ENCODE data around the gene DCC. TPM values are rescaled to one million over a fixed set of nuclear protein-coding genes. Genes with fewer than 3 reads are reported as not detected.

DCC gene
- total RNA-seq, 1 experiment from 2014 or later: not detected

DNA sequence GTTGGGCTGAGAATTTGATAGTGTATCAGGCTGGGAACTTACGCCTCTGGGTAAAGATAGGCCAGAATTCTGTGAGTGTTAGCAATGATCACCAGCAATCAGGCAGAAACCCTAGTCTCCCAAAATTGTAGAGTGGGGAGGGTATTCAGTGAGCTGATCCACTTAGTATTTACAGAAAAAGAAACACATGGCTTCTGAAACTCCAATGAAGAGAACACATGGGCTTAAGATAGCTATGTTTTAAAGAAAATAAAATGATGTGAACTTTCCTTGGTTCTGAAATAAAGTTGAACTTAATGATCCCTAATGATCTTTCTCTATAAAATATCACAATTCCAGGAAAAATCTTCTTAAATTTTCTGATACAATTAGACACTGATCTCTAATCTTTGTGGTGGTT, 472.8 kb downstream of the DCC start:
- DNase-seq (ENCODE audit: low read depth): no peak
- in situ Hi-C loops (cut with HindIII; ENCODE audit: low pct_unique_long_range_greater_than_20kb, low sequenced_read_pairs): no loop called here

DNA sequence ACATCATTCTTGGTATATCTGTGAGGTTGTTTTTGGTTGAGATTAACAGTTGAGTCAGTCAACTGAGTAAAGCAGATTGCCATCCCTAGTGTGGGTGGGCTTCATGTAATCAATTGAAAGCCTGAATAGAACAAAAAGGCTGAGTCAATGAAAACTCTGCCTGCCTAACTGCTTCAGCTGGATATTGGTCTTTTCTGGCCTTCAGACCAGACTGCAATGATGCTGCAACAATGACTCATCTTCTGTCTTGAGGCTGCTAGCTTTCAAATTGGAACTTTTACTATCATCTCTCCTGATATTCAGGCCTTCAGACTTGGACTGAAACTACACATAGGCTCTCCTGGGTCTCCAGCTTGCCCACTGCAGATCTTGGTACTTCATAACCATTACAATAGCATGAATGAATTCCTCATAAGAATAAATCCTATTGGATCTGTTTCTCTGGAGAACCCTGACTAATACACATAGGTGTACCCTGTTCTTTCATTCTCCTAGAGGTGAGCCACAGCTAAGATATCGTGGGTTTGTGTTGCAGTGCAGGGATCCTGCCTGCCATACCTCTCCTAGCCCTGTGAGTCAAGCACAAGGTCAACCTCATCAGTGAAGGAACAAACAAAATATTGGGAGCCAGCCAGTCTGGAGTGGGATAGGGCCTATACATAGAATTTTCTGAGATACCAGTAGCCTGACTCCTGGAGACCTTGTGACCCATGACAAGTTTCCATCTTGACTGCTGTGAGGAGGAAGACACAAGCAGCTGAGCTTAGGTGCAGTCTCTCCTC, 473.8 kb downstream of the DCC start:
- no peak for DNase-seq (ENCODE audit: low read depth)

DNA sequence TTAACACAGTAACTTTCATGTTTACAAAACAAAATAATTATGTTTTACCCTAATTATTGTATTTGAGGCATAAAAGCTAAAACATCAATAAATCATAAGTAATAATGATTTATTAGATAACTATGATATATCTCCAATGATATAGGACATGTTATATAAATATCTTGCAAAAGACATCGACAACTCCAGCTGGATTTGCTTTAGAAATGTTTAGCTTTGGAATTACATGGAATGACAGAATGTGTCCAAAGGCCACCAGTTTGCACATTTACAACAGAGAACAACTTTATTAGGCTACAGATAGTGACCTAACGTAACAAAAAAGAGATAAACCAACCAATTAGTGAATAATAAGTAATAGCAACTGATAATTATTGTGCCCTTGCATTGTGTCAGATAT, 475.7 kb downstream of the DCC start:
- no peak for DNase-seq (ENCODE audit: low read depth)
- in situ Hi-C loops (cut with HindIII; ENCODE audit: low pct_unique_long_range_greater_than_20kb, low sequenced_read_pairs): no loop called here

More for the DNA sequence above, 473.8 kb downstream of the DCC start:
- in situ Hi-C loops (cut with HindIII; ENCODE audit: low pct_unique_long_range_greater_than_20kb, low sequenced_read_pairs): no loop called here

DNA sequence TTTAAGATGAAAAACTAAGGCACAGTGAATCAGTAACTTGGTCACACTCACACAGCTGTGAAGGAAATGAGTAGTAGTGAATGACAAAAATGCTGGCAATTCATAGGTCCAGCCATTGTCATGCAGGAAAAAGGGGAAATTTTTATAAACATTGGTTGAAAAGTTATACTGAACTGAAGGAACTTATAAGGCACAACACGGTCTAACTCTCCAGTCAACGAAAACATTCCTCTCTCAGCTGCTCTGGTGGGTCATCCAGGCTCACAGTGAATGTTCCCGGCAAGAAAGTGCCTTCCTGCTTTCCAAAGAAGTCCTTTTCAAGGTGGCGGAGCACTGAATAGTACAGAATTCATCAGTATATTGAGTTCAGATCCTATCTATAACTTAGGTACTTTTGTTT, 476.1 kb downstream of the DCC start:
- in situ Hi-C loops (cut with HindIII; ENCODE audit: low pct_unique_long_range_greater_than_20kb, low sequenced_read_pairs): no loop called here
- no peak for DNase-seq (ENCODE audit: low read depth)

DNA sequence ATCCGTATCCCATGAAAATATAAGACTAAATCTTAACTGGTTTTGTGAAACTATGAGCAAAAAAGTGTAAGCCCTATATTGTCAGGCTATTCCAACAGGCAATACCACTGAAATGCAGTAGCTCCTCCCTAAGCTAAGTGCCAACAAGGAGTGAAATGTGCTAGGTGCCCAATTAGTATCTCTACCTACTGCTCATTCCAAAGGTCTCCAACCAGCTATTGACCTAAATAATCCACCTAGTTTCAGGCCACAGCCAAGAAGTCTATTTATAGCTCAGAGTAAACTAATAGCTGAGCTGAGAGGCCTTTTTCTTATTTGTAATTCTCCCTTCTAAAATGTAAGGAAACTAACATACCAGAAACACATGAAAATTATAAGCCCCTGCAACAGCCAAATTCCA, 482.2 kb downstream of the DCC start:
- in situ Hi-C loops (cut with HindIII; ENCODE audit: low pct_unique_long_range_greater_than_20kb, low sequenced_read_pairs): no loop called here
- no peak for DNase-seq (ENCODE audit: low read depth)

DNA sequence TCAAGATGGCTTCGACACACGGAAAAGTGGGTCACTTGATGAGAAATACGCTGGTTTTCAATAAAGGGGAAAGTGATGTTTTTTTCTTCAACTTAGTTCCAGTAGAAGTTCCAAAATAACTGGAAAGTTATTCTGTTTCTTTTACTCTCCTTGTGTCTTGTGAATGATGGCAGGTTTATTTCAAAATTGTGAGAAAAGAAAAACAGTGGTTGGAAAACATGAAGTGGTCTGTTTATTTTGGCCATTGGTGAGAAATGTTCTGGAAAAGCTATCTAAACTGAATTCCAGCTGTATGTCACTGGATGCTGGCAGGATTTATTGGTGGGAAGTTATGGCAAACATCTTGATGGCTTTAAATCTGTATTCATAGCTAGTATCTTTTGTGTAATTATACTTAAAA, 484.1 kb downstream of the DCC start:
- DNase-seq (ENCODE audit: low read depth): no peak
- in situ Hi-C loops (cut with HindIII; ENCODE audit: low pct_unique_long_range_greater_than_20kb, low sequenced_read_pairs): no loop called here

DNA sequence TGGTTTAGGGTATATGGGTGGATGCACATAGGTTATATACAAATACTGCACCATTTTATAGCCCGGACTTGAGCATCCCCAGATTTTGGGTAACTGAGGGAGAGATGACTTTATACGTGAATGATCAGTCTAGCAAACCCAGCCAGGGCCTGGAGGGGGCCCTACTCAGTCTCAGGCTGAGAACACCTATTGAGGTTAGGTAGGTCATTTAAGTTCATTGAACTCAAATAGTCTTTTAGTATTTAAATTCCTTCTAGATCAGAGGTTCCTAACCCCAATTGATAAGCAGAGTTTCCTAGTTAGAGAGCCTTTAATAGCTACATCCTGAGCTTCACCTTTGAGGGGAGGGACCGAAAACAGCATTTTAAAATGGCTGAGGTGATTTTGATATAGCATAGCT, 487.0 kb downstream of the DCC start:
- in situ Hi-C loops (cut with HindIII; ENCODE audit: low pct_unique_long_range_greater_than_20kb, low sequenced_read_pairs): no loop called here
- no peak for DNase-seq (ENCODE audit: low read depth)

DNA sequence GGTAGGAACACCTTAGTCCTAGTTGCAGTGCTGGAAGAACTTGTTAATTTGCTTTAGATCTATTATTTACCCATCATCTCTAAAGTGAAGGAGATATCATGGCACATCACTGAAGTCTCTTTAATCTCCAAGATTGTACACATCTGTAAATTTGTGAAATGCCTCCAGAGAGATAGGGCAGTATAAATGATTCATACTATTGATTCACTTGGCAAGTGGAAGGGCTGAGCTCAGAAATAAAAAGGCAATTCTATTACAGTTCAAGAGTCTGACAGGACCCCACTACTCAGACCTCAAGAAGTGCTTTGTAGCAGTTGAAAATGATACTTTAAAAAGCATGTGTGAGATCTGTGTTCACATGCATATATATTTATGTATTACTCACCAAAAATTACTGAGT, 489.3 kb downstream of the DCC start:
- in situ Hi-C loops (cut with HindIII; ENCODE audit: low pct_unique_long_range_greater_than_20kb, low sequenced_read_pairs): no loop called here
- DNase-seq (ENCODE audit: low read depth): no peak

DNA sequence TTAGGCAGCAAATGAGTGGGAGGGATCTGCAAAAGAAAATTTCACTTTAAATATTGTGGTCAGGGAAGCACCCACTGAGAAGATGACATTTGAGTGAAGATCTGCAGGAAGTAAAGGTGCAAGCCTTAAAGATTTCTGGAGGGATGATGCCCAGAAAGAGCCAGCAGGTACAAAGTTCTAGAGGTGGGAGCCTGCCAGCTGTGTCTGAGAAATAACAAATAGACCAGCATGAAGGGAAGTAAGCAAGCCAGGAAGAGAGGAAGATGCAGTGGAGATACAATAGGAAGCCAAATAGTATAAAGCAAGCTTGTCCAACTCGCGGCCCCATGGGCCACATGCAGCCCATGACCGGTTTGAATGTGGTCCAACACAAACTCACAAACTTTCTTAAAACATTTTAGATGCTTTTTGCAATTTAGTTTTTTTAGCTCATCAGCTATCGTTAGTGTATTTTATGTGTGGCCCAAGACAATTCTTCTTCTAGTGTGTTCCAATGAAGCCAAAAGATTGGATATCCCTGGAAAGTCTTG, 489.9 kb downstream of the DCC start:
- in situ Hi-C loops (cut with HindIII; ENCODE audit: low pct_unique_long_range_greater_than_20kb, low sequenced_read_pairs): no loop called here
- no peak for DNase-seq (ENCODE audit: low read depth)

DNA sequence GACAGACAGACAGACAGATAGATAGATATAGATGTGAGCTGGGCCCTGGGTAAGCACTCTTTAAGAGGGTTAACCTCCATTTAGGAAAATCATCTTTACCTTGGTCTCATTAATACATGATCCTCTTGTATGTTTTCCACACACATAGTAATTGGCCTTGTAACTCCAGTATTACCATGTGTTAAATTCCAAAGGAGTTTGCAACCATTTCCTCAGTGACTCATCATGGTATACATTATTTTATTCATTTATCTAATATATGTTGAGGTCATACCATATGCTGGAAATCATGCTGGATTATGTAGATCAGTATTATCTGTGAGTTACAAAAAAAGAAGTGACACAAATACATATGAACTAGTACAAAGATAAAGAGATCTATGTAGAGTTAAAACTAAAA, 504.3 kb downstream of the DCC start:
- in situ Hi-C loops (cut with HindIII; ENCODE audit: low pct_unique_long_range_greater_than_20kb, low sequenced_read_pairs): no loop called here
- no peak for DNase-seq (ENCODE audit: low read depth)

DNA sequence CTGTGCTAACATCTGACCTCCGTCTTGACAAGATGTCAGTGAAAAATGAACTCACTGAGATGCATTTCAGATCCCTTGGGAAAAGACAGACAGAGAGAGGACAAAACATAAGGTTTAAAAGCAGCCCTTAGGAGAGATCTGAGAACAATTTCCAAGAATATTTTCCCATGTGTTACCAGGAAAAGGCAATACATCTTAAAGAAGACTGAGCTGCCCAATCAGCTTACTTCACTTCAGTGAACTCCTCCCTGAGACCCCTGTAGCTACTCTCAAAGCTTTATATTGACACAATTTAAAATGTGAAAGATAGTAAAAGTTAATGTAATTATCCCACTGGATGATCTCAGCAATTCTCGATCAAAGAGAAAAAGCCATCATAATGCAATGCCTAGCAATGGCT, 505.0 kb downstream of the DCC start:
- DNase-seq (ENCODE audit: low read depth): no peak
- in situ Hi-C loops (cut with HindIII; ENCODE audit: low pct_unique_long_range_greater_than_20kb, low sequenced_read_pairs): no loop called here

DNA sequence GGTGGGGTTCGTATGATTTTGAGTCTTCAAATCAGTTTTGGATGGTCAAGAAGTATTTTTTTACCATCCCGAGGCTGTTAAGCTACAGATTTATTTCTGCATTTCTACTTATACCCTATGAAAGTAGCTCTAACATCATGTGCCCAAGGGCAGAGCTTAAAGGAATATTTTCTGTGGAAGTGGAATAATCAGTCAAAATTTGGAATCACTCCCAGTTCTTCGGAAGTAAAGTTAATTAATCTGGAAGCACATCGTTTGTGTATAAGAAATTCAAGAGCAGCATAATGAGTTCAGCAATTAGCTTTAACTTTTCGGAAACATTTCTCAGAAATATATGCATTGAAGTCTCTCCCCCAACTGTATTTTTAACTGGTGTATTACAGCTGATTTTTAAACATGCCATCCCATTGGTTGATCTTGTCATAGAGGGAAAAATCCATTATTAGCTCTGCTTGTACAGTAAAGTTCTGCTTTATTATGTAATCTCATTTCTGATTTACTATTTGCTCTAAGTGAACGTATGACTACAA, 510.1 kb downstream of the DCC start:
- no peak for DNase-seq (ENCODE audit: low read depth)
- in situ Hi-C loops (cut with HindIII; ENCODE audit: low pct_unique_long_range_greater_than_20kb, low sequenced_read_pairs): no loop called here

DNA sequence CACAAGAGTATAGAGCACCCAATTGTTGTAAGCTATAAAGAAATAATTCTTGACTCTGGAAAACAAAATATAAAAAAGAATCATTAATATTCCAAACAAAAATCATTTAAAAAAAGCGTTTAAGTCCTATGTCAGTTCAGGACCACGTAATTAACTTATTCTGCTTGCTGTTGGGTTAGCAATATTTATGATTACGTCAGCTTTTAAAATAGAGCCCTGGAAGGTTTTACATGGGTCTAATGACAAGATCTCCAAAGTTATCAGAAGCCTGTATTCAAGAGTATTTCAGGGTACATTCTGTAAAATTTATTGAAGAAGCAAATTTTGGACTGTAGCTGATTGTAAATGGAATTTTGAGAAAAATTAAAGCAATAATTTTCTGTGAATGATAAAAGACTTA, 521.6 kb downstream of the DCC start:
- DNase-seq (ENCODE audit: low read depth): no peak
- in situ Hi-C loops (cut with HindIII; ENCODE audit: low pct_unique_long_range_greater_than_20kb, low sequenced_read_pairs): no loop called here

DNA sequence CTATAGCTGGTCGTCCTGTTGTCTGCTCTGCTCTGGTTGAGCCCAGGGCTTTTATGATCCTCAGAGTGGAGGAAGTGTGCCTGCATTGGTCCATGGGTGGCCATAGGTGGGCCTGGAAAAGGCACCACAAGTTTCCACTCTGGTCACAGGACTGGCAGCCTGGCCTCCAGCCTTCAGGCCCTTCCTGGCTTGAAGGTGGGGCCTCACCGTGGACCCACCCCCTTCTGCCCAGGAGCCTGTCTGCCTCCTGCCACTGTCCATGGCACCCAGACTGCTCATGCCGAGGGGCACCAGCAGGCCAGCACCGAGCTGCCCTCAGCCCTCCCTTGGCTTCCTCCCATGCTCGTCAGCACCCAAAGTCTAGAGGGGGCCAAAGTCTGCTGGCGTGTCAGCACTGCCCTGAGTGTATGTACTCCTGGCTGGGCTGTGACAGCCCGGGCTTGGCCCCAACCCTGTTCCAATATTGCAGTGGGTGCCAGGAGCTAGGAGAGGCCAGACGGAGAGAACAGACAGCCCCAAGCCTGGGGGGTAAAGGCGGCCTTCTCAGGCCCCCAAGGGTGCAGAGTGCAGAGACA, 529.4 kb downstream of the DCC start:
- DNase-seq (ENCODE audit: low read depth): no peak
- in situ Hi-C loops (cut with HindIII; ENCODE audit: low pct_unique_long_range_greater_than_20kb, low sequenced_read_pairs): no loop called here

DNA sequence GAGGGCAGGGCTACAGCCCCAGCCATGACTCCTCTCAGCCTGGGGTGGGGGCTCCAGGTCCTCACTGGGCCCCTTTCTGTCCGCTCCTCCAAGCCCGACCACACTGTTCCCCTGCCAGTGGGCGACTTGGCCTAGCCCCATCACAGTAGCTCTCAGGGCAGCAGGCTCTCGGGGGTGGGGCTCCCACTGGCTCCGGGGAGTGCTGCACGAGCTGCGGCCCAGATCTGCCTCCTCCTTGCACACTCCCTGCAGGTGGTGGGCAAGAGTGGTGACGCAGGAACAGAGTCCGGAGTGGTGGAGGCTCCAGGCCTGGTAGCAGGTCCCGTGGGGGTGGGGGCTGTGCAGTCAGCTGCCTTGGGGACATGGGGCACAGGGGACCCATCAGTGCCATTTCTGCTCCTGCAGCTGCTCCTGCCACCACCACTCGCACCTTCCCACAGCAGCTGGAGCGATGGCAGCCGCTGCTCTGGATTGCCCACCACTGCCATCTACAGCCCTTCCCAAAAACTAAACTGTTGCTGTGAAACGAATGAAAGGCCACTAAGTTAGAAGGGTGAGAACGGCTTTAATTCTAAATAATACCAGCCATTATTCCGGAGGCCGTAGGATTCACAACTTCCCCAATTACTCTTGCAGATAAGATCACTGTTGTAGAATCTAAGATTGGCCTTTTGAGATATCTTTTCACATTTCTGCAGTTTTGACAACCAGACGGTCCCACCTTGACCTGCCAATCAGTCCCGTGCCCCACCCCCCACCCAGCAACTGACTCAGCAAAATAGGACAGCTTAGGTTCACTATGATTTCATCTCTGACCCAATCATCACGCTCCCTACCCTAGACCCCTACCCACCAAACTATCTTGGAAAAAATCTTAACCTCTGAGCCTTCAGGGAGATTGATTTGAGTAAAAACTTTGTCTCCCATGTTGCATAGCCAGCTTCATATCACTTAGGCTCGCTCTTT, 530.2 kb downstream of the DCC start:
- no peak for DNase-seq (ENCODE audit: low read depth)
- in situ Hi-C loops (cut with HindIII; ENCODE audit: low pct_unique_long_range_greater_than_20kb, low sequenced_read_pairs): no loop called here

DNA sequence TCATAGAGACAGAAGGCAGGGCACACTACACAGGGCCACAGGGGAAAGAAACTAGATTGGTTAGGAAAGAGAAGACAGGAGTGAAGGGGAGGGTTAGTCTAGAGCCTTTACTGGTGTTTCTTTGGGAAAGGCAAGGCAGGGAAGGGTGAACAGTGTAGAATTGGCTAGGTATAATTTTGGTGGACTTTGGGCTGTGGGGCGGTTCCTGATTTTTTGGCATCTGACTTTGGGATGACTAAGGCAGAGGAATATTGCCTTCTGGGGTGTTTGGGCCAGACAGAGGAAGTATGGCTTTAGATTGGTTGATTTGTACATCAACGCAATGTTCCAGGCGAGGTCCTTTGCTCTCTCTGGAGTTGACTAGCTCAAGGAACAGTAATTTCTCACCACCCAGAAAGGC, 534.8 kb downstream of the DCC start:
- no peak for DNase-seq (ENCODE audit: low read depth)
- in situ Hi-C loops (cut with HindIII; ENCODE audit: low pct_unique_long_range_greater_than_20kb, low sequenced_read_pairs): no loop called here

DNA sequence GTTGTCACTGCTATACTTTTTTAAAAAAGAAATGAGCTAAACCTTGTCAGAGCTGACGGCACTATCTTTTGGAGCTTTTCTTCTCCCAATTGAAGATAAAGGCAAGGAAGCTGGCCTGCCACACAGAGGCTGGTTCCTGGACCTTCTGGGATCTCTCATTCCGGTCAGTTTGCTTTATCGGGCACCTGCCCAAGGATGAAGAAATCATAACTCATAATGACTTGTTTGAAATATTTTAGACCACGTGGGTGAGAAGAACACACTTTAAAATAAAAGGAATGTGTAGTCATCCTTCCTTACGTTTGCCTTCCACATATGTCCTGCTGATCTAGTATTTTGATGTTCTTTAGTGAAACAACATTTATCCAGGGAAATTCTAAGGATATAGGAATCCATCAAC, 535.7 kb downstream of the DCC start:
- DNase-seq (ENCODE audit: low read depth): no peak
- in situ Hi-C loops (cut with HindIII; ENCODE audit: low pct_unique_long_range_greater_than_20kb, low sequenced_read_pairs): no loop called here

DNA sequence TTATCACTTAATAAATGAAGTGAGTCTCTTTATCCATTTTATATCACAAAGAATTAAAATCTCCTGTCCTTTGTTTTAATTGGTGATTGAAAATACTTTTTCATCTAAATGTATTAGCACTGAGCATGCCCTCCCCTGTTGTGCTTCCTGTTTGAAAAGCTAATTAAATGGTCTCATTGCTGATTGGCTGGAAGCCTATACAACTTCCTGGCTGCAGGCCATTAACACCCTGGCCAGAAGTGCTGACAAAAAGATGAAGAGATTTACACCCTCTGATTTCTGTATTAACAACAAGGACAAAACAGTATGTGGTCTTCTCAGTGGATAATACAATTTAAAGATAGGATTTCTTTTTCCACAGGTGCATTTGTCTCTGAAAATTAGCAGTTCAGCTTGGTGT, 548.0 kb downstream of the DCC start:
- DNase-seq (ENCODE audit: low read depth): no peak
- in situ Hi-C loops (cut with HindIII; ENCODE audit: low pct_unique_long_range_greater_than_20kb, low sequenced_read_pairs): no loop called here

DNA sequence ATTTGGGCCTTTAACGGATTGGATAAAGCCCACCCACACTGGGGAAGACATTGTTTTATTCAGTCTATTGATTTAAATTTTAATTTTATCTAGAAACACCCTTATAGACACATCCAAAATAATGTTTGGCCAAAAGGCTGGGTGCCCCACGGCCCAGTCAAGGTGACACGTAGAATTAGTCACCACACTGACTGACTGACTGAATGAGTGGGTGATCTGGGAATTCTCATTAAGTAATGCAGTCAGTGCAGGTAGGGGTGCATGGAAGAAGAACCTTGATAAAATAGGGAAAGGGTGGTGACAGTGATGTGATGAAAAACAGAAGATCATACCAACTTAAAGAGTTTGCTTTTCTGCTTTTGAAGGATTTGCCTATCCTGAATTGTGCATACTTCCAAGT, 554.8 kb downstream of the DCC start:
- in situ Hi-C loops (cut with HindIII; ENCODE audit: low pct_unique_long_range_greater_than_20kb, low sequenced_read_pairs): no loop called here
- no peak for DNase-seq (ENCODE audit: low read depth)
